ENCODE results near the gene DHRS11. TPM values are rescaled to one million over a fixed set of nuclear protein-coding genes. Genes with fewer than 3 reads are reported as not detected.

Gene DHRS11
- polyA plus RNA-seq, 1 experiment, result 8.5 TPM

GRCh38 chr17:36545077-36545464, 46.6 kb upstream of the DHRS11 start:
- Histone ChIP-seq H3K36me3 (ENCODE audit: control insufficient read depth, insufficient read depth, low read length) (no peaks in the 10 kb centered on the region), H3K27me3 (ENCODE audit: control insufficient read depth, insufficient read depth, low read length) (no peaks in the 10 kb centered on the region), H3K4me3 (ENCODE audit: low read depth, low read length) (peak overlapping the region; percentile 86)
- POLR2A ChIA-PET, result interaction anchor here (0.6 to 0.8 kb wide), 4 partner anchors 10 to 819 kb away, joined by 3 to 10 read pairs (median 8); partner anchors contain the start of genes MRM1 and PIGW
- no peak for TF ChIP-seq CTCF (IDR thresholded peaks at IDR 0.05; ENCODE audit: insufficient read depth, low read depth, low read length)
- CTCF ChIA-PET, result no interaction called here
- no peak for DNase-seq (ENCODE audit: low read depth)

GRCh38 chr17:36545465-36546417, 45.9 kb upstream of the DHRS11 start:
- Histone ChIP-seq H3K4me3 (ENCODE audit: low read depth, low read length) (peak overlapping the region; percentile 86), H3K36me3 (ENCODE audit: control insufficient read depth, insufficient read depth, low read length) (no peaks in the 10 kb centered on the region), H3K27me3 (ENCODE audit: control insufficient read depth, insufficient read depth, low read length) (no peaks in the 10 kb centered on the region)
- no peak for TF ChIP-seq CTCF (IDR thresholded peaks at IDR 0.05; ENCODE audit: insufficient read depth, low read depth, low read length)
- DNase-seq (ENCODE audit: low read depth), result peak; percentile 66
- ChIA-PET CTCF (interaction anchor here (0.6 to 1.5 kb wide), 2 partner anchors 11 to 488 kb away, joined by 3 read pairs; partner anchors contain the start of genes MYO19 and PIGW), POLR2A (interaction anchor here (0.6 to 0.8 kb wide), 5 partner anchors 10 to 819 kb away, joined by 3 to 10 read pairs (median 7); partner anchors contain the start of genes MRM1 and PIGW)

GRCh38 chr17:36546418-36547093, 45.1 kb upstream of the DHRS11 start:
- no peak for DNase-seq (ENCODE audit: low read depth)
- Histone ChIP-seq H3K27me3 (ENCODE audit: control insufficient read depth, insufficient read depth, low read length) (no peaks in the 10 kb centered on the region), H3K4me3 (ENCODE audit: low read depth, low read length) (peak overlapping the region; percentile 86), H3K36me3 (ENCODE audit: control insufficient read depth, insufficient read depth, low read length) (no peaks in the 10 kb centered on the region)
- ChIA-PET CTCF (interaction anchor here (0.6 to 1.5 kb wide), 2 partner anchors 12 to 487 kb away, joined by 3 read pairs; partner anchors contain the start of genes MYO19 and PIGW), POLR2A (no interaction called here)
- TF ChIP-seq CTCF (IDR thresholded peaks at IDR 0.05; ENCODE audit: insufficient read depth, low read depth, low read length), result no peak

- Histone ChIP-seq H3K4me3 (ENCODE audit: low read depth, low read length) (peak overlapping the region; percentile 19; the same call in 1 of the 2 replicates), H3K27me3 (ENCODE audit: control insufficient read depth, insufficient read depth, low read length) (no peaks in the 10 kb centered on the region), H3K36me3 (ENCODE audit: control insufficient read depth, insufficient read depth, low read length) (no peaks in the 10 kb centered on the region)
- ChIA-PET CTCF (no interaction called here), POLR2A (no interaction called here)
- DNase-seq (ENCODE audit: low read depth), result no peak
- no peak for TF ChIP-seq CTCF (IDR thresholded peaks at IDR 0.05; ENCODE audit: insufficient read depth, low read depth, low read length)
These were observed 43.9 kb upstream of the DHRS11 start for GRCh38 chr17:36547776-36548175.

Data from BJ (cell line).